Measurements from ENCODE around the gene MINDY3. TPM values are rescaled to one million over a fixed set of nuclear protein-coding genes. Genes with fewer than 3 reads are reported as not detected.
"Not testable (repeated sequence)": the region's sequence is repeated elsewhere in the genome, so short reads cannot be mapped to it uniquely, and the experiment has no call there.

Gene MINDY3
- total RNA-seq, 1 donor from 2014 or later: 22.0 TPM

DNA sequence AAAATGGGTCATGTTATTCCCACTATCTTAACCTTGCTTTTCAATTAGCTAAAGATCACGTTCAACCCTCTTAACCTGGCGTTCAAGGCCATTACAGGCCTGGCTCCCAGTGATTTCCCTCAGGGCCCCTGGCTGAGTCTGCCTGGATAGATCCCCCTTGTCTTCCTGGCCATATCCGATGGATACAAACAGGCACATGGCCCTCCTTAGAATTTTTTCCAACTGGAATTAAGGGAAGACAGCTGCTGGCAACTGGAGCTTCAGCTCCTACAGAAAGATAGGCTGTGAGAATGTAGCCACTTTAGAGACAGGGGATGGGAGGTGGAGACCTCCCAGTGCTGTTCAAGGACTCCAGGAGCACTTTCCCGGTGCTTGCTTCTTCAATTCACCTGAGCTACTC, 77.5 kb downstream of the MINDY3 start:
- intact Hi-C loops (cut with micrococcal nuclease): no loop called here

GRCh38 chr10:15781381-15781960, 78.8 kb downstream of the MINDY3 start:
- intact Hi-C loops (cut with micrococcal nuclease): no loop called here

DNA sequence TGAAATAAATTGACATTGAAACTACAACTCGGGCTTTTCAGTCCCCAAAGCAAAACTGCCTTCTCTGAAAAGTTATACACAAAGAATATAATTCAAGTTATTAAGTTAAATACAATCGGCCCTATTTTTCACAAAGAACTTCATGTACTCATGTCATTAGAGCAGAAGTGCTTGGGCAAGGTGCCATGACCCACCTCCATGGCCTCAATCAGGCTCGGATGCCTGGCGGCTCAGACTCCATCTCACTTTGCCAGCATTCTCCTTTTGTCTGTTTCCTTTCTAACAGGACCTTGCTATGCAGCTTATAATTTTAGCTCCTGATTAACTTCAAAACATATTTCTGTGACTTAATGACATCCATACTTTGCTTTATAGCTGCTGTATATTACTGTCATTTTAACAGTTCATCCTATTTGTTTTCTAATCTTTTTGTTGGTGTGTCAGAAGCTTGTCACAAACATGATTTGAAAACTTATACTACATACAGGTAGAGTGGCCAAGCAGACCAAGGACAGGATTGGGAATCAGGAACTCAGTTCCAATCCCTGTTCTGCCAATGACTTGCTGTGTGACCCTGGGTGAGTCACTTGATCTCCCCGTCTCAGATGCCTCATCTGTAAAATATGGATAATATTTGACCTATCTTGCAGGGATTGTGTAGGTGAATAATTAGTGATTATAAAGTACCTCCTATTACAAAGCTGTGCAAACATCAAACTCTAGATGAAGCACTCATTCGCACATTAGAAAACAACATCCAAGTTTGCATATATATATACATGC, 79.8 kb downstream of the MINDY3 start:
- intact Hi-C loops (cut with micrococcal nuclease): no loop called here

DNA sequence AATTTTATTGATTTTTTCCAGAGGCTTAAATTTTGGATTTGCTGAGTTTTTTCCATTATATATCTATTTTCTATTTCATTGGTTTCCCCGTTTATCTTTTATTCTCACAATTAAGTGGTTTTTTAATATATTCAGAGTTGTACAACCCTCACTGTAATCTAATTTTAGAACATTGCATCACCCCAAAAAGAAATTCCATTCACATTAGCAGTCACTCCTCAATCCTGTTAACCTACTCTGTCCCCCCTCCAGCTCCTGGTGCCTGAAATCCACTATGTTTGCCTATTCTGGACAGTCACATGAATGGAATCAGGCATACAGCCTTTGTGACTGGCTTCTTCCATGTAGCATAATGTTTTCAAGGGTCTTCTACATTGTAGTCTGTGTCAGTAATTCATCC, 84.8 kb downstream of the MINDY3 start:
- intact Hi-C loops (cut with micrococcal nuclease): no loop called here

GRCh38 chr10:15774534-15774933, 85.8 kb downstream of the MINDY3 start:
- intact Hi-C loops (cut with micrococcal nuclease): not testable (repeated sequence)

DNA sequence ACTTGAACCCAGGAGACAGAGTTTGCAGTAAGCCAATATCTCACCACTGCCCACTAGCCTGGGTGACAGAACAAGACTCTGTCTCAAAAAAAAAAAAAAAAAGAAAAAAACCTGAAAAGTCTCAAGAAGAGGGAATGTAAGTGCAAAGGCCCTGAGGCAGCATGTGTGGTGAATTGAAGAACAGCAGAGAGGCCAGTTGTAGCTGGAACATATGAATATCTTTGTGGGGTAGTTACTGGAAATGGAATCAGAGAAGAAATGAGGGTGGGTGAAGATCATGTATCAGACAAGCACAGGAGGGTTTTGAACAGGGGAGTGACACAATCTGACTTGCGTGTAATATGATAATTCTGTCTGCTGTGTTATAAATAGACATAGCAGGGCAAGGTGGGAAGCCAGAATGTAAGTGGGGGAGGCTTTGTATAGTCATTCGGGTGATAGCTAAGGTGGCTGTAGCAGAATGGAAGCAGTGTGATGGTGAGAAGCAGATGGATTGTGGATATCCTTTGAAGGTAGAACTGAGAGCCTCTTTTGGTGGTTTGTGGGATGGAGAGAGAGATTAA, 95.3 kb downstream of the MINDY3 start:
- intact Hi-C loops (cut with micrococcal nuclease): no loop called here

- intact Hi-C loops (cut with micrococcal nuclease): no loop called here
Measured at GRCh38 chr10:15763006-15763405, 97.3 kb downstream of the MINDY3 start.

- intact Hi-C loops (cut with micrococcal nuclease): not testable (repeated sequence)
Measured at GRCh38 chr10:15762239-15762638, 98.1 kb downstream of the MINDY3 start.

DNA sequence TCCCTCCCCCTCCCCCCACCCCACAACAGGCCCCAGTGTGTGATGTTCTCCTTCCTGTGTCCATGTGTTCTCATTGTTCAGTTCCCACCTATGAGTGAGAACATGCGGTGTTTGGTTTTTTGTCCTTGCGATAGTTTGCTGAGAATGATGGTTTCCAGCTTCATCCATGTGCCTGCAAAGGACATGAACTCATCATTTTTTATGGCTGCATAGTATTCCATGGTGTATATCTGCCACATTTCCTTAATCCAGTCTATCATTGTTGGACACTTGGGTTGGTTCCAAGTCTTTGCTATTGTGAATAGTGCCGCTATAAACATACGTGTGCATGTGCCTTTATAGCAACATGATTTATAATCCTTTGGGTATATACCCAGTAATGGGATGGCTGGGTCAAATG, 99.1 kb downstream of the MINDY3 start:
- intact Hi-C loops (cut with micrococcal nuclease): not testable (repeated sequence)

- intact Hi-C loops (cut with micrococcal nuclease): no loop called here
Measured at GRCh38 chr10:15760681-15761080, 99.6 kb downstream of the MINDY3 start.

GRCh38 chr10:15759265-15759664, 101.0 kb downstream of the MINDY3 start:
- intact Hi-C loops (cut with micrococcal nuclease): no loop called here

GRCh38 chr10:15758618-15759017, 101.7 kb downstream of the MINDY3 start:
- intact Hi-C loops (cut with micrococcal nuclease): no loop called here

- intact Hi-C loops (cut with micrococcal nuclease): no loop called here
Measured at GRCh38 chr10:15754937-15755336, 105.4 kb downstream of the MINDY3 start.

DNA sequence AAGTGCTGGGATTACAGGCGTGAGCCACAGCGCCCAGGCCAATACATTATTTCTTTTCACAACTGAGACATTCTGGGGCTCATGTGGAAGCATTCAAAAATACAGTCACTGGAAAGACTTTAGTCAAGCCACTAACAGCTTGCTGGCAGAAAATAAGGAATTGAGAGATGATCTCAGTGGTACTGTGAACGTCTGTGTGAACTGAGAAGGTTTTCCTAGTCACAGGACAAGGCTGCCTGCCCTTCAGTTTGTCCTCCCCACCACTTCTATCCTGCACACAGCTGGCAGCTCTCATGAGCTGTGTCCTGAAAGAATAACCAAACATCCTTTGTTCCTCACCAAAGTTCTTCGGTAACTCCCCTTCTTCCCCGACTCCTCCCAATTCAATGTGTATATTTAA, 109.3 kb downstream of the MINDY3 start:
- intact Hi-C loops (cut with micrococcal nuclease): no loop called here

DNA sequence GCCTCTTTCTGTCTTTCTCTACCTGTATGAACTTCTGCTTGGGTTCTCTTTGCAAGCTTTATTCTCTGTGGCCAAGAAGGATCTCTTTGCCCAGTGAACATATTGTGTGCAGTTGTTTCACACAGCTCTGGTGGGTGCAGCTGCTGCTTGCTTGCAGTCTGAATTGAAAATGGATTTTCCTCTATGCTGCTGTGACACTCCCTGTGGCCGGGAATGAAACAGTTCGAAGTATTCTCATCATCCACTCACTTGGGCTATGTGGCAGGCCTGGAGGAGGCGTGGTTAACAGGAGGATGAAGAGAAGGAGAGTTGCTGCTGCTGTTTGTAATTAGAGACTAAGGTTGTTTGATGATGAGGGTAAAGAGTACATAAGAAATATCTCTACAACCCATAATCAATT, 112.2 kb downstream of the MINDY3 start:
- intact Hi-C loops (cut with micrococcal nuclease): no loop called here

- intact Hi-C loops (cut with micrococcal nuclease): no loop called here
Measured at GRCh38 chr10:15747632-15748031, 112.7 kb downstream of the MINDY3 start.

- intact Hi-C loops (cut with micrococcal nuclease): no loop called here
Measured at GRCh38 chr10:15745751-15746150, 114.6 kb downstream of the MINDY3 start.

- intact Hi-C loops (cut with micrococcal nuclease): loop anchor here (1.0 kb wide), 1 partner anchor 310 kb away; no protein-coding TSS in a partner anchor
Measured at GRCh38 chr10:15744217-15744865, 116.0 kb downstream of the MINDY3 start.

DNA sequence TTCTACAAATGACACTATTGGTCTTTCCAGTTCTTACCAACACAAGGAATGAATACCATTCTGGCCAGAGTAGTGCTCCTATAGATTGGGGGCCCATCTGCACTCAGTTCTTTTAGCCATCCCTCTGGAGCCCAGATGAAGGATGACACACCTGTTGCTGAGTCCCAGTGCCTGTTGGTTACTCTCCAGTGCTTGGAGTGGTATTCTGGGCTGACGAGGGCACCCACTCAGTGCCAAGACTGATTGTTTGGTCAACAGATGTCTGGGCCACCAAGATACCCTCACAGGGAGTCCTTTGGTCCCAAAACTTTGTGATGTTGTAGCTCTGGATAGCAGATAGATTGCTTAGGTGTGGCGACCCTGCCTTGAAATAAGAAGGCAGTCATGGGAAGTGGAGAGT, 116.9 kb downstream of the MINDY3 start:
- intact Hi-C loops (cut with micrococcal nuclease): no loop called here

GRCh38 chr10:15742836-15743235, 117.5 kb downstream of the MINDY3 start:
- intact Hi-C loops (cut with micrococcal nuclease): no loop called here

GRCh38 chr10:15742102-15742501, 118.2 kb downstream of the MINDY3 start:
- intact Hi-C loops (cut with micrococcal nuclease): no loop called here

DNA sequence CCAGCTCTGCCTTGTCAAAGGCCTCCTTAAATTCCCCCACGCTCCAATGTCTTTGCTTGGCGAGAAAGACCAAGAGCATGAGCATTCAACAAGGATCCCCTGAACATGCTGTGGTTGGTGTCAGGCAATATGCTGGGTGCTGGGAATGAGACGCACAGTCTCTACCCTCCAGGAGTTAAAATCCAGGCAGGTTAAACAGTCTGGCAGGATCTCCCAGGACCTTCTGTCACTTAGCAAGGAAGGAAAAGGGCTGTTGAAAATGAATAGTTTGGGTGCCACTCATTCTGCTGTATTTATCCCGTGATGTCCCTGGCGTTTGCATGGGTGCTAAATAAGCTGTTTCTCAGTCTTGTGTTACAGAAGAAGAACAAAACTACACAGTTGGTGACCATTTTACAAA, 118.7 kb downstream of the MINDY3 start:
- intact Hi-C loops (cut with micrococcal nuclease): no loop called here
